GM13976 (cell line): ENCODE results near the gene ERG.

Source experiments
- DNase-seq: peaks from one replicate; pipeline ENCODE4 v3.0.0; 2012; ENCODE audit warnings: low spot score
- CTCF ChIP-seq: IDR thresholded peaks from 2 replicates; pipeline ENCODE4 v1.5.1; 2012; ENCODE audit warnings: borderline replicate concordance, mild to moderate bottlenecking; ENCODE audit not compliant: insufficient read depth; ENCODE audit errors: extremely low read depth, missing control alignments, control extremely low read depth
- in situ Hi-C: fragments of 300-500 bp; cut with MboI; formaldehyde crosslinking; loops from one replicate; pipeline ENCODE4 v1.12.0; 2022; ENCODE audit warnings: low sequenced_read_pairs, mixed read lengths, inconsistent platforms; ENCODE audit not compliant: unreplicated experiment

Gene ERG

GRCh38 chr21:38424305-38425019 lies 73.8 kb downstream of the ERG start:
- no peak for DNase-seq
- in situ Hi-C loops, result no loop called here
- TF ChIP-seq CTCF, result no peak

- in situ Hi-C loops, result no loop called here
- no peak for TF ChIP-seq CTCF
- DNase-seq, result no peak
These were observed 76.2 kb downstream of the ERG start for GRCh38 chr21:38422082-38422481.

- DNase-seq, result no peak
- no peak for TF ChIP-seq CTCF
- in situ Hi-C loops, result no loop called here
These were observed 78.1 kb downstream of the ERG start for GRCh38 chr21:38420140-38420539.

- TF ChIP-seq CTCF, result no peak
- in situ Hi-C loops, result no loop called here
- no peak for DNase-seq
These were observed 80.6 kb downstream of the ERG start for GRCh38 chr21:38417726-38418125.

- TF ChIP-seq CTCF, result no peak
- in situ Hi-C loops, result no loop called here
- DNase-seq, result no peak
These were observed 81.5 kb downstream of the ERG start for GRCh38 chr21:38416791-38417190.

GRCh38 chr21:38413958-38414548 lies 84.2 kb downstream of the ERG start:
- no peak for TF ChIP-seq CTCF
- no peak for DNase-seq
- in situ Hi-C loops, result no loop called here
